Measurements from ENCODE around the gene ATXN2L.

DNA sequence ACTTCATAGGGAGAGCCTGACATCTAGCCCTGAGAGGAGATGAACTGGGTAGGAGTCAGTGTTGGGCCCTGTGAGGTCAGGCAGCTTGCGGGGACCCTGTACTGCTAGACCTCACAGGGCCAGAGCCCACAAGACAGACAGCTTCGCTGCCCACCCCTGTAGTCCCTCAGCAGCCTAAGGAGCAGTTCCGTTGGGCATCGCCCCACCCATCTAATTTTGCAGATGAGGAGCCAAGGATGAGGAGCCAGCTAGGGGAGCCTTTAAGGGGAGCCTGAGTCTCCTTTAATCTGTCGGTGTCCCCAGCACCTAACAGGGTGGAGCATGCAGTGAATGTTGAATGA lies 24.1 kb downstream of the ATXN2L start:
- TF ChIP-seq, protein P1, sequence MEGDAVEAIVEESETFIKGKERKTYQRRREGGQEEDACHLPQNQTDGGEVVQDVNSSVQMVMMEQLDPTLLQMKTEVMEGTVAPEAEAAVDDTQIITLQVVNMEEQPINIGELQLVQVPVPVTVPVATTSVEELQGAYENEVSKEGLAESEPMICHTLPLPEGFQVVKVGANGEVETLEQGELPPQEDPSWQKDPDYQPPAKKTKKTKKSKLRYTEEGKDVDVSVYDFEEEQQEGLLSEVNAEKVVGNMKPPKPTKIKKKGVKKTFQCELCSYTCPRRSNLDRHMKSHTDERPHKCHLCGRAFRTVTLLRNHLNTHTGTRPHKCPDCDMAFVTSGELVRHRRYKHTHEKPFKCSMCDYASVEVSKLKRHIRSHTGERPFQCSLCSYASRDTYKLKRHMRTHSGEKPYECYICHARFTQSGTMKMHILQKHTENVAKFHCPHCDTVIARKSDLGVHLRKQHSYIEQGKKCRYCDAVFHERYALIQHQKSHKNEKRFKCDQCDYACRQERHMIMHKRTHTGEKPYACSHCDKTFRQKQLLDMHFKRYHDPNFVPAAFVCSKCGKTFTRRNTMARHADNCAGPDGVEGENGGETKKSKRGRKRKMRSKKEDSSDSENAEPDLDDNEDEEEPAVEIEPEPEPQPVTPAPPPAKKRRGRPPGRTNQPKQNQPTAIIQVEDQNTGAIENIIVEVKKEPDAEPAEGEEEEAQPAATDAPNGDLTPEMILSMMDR (IDR thresholded peaks at IDR 0.05; ENCODE audit: low read depth, low read length, missing input control) = no peak
- no peak for TF ChIP-seq TAF1 (conservative IDR thresholded peaks at IDR 0.05)
- TF ChIP-seq, protein P2, sequence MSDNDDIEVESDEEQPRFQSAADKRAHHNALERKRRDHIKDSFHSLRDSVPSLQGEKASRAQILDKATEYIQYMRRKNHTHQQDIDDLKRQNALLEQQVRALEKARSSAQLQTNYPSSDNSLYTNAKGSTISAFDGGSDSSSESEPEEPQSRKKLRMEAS (IDR thresholded peaks at IDR 0.05) = no peak
- no peak for TF ChIP-seq RAD21 (IDR thresholded peaks at IDR 0.05)
- TF ChIP-seq, protein P3, sequence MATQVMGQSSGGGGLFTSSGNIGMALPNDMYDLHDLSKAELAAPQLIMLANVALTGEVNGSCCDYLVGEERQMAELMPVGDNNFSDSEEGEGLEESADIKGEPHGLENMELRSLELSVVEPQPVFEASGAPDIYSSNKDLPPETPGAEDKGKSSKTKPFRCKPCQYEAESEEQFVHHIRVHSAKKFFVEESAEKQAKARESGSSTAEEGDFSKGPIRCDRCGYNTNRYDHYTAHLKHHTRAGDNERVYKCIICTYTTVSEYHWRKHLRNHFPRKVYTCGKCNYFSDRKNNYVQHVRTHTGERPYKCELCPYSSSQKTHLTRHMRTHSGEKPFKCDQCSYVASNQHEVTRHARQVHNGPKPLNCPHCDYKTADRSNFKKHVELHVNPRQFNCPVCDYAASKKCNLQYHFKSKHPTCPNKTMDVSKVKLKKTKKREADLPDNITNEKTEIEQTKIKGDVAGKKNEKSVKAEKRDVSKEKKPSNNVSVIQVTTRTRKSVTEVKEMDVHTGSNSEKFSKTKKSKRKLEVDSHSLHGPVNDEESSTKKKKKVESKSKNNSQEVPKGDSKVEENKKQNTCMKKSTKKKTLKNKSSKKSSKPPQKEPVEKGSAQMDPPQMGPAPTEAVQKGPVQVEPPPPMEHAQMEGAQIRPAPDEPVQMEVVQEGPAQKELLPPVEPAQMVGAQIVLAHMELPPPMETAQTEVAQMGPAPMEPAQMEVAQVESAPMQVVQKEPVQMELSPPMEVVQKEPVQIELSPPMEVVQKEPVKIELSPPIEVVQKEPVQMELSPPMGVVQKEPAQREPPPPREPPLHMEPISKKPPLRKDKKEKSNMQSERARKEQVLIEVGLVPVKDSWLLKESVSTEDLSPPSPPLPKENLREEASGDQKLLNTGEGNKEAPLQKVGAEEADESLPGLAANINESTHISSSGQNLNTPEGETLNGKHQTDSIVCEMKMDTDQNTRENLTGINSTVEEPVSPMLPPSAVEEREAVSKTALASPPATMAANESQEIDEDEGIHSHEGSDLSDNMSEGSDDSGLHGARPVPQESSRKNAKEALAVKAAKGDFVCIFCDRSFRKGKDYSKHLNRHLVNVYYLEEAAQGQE (IDR thresholded peaks at IDR 0.05) = no peak

Measured in liver (tissue), 3 donors.